Stimulated activated naive CD8-positive, alpha-beta T cell treated with anti-CD3 and anti-CD28 coated beads, Interleukin-15, amount 100 ng/mL, for 72 hours (primary cell): Measurements from ENCODE around the gene BYSL.

ENCODE experiments used
- ATAC-seq: fragments of 150-1000 bp; cut with Tn5 transposase; 2 replicates; pipeline ENCODE4 v1.10.0; 2021; ENCODE audit warnings: mild to moderate bottlenecking, moderate library complexity
- DNase-seq, 2 donors: peaks; one replicate each; pipeline ENCODE4 v3.0.0; 2021 to 2022
- H3K27ac Mint-ChIP-seq, 2 donors: one replicate each; pipeline ENCODE4 v1.8.0; 2022; ENCODE audit warnings: mild to moderate bottlenecking in 2 of 2, mixed read lengths in 2 of 2, moderate library complexity in 2 of 2
- H3K27me3 Mint-ChIP-seq: one replicate; pipeline ENCODE4 v1.8.0; 2022; ENCODE audit warnings: mixed read lengths
- H3K4me1 Mint-ChIP-seq: one replicate; pipeline ENCODE4 v1.8.0; 2022; ENCODE audit warnings: mild to moderate bottlenecking, mixed read lengths
- H3K4me3 Mint-ChIP-seq, 2 donors: one replicate each; pipeline ENCODE4 v1.8.0; 2022; ENCODE audit warnings: mild to moderate bottlenecking in 2 of 2, mixed read lengths in 2 of 2, moderate library complexity in 1 of 2
- H3K9me3 Mint-ChIP-seq, 2 donors: one replicate each; pipeline ENCODE4 v1.8.0; 2022; ENCODE audit warnings: mixed read lengths in 2 of 2

Gene BYSL, protein sequence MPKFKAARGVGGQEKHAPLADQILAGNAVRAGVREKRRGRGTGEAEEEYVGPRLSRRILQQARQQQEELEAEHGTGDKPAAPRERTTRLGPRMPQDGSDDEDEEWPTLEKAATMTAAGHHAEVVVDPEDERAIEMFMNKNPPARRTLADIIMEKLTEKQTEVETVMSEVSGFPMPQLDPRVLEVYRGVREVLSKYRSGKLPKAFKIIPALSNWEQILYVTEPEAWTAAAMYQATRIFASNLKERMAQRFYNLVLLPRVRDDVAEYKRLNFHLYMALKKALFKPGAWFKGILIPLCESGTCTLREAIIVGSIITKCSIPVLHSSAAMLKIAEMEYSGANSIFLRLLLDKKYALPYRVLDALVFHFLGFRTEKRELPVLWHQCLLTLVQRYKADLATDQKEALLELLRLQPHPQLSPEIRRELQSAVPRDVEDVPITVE

DNA sequence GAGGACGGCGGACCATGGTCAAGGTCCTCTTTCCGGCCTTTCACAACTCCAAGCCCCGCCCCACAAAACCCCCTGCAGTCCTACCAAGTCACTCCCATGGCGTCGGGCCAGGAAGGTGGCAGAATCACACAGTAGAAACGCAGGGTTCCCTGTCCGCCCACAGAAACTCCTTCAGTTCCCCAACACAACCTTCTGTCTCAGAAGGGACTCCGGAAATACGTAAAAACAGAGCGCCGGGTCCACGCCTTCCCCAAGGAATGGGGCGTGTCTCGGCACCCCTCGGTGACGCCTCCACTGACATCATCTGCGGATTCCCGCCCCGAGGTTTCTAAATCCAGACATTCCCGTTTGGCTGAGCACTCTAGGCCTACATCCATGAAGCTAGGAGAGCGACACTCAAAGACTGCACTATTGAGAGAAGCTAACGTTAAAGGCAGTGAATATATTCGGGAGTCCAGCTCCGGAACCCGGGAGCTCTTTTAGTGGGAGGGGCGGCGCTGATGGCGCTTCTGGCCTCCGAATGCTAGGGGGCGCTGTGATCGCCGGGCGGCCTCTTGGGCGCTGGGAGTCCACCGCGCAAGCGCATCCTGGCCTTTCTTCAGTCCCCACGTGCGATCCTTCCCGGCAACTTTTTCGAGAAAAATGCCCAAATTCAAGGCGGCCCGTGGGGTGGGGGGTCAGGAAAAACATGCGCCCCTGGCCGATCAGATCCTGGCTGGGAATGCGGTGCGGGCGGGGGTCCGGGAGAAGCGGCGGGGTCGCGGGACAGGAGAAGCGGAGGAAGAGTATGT lies at the start of gene BYSL, which contains the start of gene MED20:
TSS of gene BYSL (plus strand) at position 579 of the 791 bp plus-strand sequence. CDS start at position 643, 64 bp downstream.
TSS of gene MED20 (minus strand) at position 219 of the 791 bp plus-strand sequence. CDS start at position 98, 121 bp downstream.
- Mint-ChIP-seq H3K4me3 (peak within 1 kb of the TSS; percentile 97 to 100), H3K27me3 (no peaks in the 10 kb centered on the region), H3K9me3 (no peaks in the 10 kb centered on the region), H3K4me1 (peaks cover 58% of the 10 kb centered on the region), H3K27ac (peak within 1 kb of the TSS; percentile 99)
- DNase-seq = peak; percentile 94 to 95
- ATAC-seq = peak; percentile 95

DNA sequence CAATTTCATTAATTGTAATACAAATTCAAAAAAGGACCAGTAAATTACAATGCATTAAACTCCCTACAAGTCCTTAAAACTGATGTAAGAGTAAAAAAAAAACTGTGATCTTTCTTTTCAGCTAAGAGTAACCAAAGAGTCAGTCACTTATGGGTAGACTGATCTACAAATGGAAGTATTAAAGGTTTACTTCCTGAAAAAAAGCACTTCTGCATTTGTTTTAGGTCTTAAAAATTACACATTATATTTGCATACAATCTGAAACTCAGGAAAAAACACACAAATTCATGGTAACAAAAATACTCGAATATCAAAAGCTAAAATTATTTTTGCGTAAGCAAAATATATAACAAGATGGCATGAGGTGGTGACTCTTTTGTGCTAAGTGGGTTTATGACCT lies 49.6 kb upstream of the BYSL start:
- ATAC-seq (no peak), DNase-seq (no peak)
- H3K4me1 Mint-ChIP-seq = no peaks in the 10 kb centered on the region
- H3K27me3 Mint-ChIP-seq = no peaks in the 10 kb centered on the region
- no peak overlapping the region for H3K27ac Mint-ChIP-seq
- H3K4me3 Mint-ChIP-seq = no peak overlapping the region
- H3K9me3 Mint-ChIP-seq = no peaks in the 10 kb centered on the region

DNA sequence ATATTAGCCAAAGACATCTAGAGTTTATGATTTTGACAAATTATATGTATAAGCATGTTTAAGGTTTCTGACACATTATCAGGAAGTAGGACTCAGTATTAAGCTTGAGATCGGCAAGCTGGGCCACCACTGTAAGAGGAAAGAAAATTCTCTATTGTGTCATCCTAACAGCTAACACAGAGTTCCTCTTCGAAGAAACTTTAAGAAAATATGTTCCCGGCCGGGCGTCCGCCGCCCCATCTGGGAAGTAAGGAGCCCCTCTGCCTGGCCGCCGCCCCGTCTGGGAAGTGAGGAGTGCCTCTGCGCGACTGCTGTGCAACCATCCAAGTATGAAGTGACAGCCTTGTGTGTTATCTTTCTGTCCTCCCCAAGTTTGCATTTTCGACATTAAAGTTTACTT lies 49.2 kb upstream of the BYSL start:
- H3K27me3 Mint-ChIP-seq = no peaks in the 10 kb centered on the region
- ATAC-seq (no peak), DNase-seq (no peak)
- H3K4me1 Mint-ChIP-seq = no peaks in the 10 kb centered on the region
- no peak overlapping the region for H3K27ac Mint-ChIP-seq
- H3K9me3 Mint-ChIP-seq = no peaks in the 10 kb centered on the region
- no peak overlapping the region for H3K4me3 Mint-ChIP-seq

DNA sequence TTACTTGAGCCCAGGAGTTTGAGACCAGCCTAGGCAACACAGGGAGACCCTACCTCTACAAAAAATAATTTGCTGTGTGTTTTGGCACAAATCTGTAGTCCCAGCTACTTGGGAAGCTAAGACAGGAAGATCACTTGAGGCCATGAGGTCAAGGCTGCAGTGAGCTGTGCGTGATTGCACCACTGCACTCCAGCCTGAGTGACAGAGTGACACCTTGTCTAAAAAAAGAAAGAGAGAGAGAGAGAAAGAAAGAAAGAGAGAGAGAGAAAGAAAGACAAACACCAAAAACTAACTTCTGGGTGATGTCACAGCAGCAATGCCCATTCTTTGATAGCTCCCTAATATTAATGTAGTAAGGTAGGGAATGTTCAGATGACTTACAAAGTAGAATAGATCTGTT lies 46.6 kb upstream of the BYSL start:
- Mint-ChIP-seq H3K9me3 (no peaks in the 10 kb centered on the region), H3K4me1 (no peaks in the 10 kb centered on the region), H3K27me3 (no peaks in the 10 kb centered on the region), H3K27ac (no peak overlapping the region), H3K4me3 (no peak overlapping the region)
- DNase-seq = no peak
- ATAC-seq = no peak

DNA sequence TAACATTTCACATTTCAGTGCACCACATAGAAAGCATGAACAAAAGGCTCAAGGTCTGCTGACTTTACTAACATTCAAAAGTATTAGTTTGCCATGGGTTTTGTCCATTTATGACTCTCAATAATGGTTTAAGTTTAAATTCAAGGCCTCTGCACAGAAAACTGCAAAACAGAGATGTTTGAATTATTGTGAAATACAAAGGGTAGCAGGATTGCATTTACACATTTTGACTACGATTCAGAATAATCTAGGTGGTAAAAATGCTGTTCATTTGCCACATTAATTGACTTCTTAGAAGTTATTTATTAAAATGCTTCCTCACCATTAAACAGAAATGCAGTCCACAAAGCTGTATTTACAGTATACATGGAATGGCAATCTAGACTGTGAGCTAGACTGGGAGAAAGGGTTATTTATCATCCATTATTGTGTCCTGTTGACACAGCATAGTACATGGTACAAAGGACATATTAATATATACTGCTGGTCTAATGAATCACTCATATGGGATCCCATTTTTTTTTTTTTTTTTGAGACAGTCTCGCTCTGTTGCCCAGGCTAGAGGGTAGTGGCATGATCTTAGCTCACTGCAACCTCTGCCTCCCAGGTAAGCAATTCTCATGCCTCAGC lies 44.1 kb upstream of the BYSL start:
- Mint-ChIP-seq H3K27ac (no peak overlapping the region), H3K4me3 (no peak overlapping the region), H3K9me3 (no peaks in the 10 kb centered on the region), H3K4me1 (no peaks in the 10 kb centered on the region), H3K27me3 (no peaks in the 10 kb centered on the region)
- no peak for ATAC-seq
- DNase-seq = no peak

DNA sequence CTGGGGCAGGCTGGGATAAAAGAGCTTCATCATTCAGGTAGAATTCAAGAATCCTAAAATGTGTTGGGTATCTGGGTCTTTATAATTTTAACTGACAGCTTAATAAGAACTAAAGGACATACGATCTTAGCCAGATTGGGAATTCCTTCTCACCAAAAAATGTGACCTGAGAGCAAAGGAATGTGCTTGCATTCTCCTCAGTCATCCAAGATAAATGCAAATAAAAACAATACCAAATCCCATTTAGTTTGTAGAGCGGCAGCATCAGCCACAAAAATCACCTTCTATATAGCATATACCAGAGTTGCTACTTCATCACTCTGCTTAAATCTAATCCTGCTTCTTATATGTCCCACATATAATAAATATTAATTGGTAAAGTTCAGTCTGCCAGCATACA lies 43.1 kb upstream of the BYSL start:
- Mint-ChIP-seq H3K27me3 (no peaks in the 10 kb centered on the region), H3K9me3 (no peaks in the 10 kb centered on the region), H3K4me3 (no peak overlapping the region), H3K4me1 (no peaks in the 10 kb centered on the region), H3K27ac (no peak overlapping the region)
- no peak for DNase-seq
- ATAC-seq = no peak

DNA sequence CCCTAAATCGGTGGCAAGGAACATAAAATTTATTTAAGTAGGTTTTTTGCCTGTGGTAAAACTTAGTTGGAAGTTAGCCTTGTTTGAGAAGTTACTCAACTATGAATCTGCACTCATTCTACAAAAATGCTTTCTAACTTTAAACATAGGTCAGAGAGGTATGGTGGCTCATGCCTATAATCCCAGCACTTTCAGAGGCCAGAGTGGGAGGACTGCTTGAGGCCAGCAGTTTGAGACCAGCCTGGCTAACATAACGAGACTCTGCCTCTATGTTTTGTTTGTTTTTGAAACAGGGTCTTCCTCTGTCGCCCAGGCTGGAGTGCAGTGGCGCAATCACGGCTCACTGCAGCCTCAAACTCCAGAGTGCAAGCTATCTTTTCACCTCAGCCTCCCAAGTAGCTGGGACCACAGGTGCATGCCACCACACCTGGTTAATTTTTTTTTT lies 42.3 kb upstream of the BYSL start:
- no peak for DNase-seq
- no peak for ATAC-seq
- no peaks in the 10 kb centered on the region for H3K4me1 Mint-ChIP-seq
- H3K9me3 Mint-ChIP-seq = no peaks in the 10 kb centered on the region
- H3K27me3 Mint-ChIP-seq = no peaks in the 10 kb centered on the region
- H3K4me3 Mint-ChIP-seq = no peak overlapping the region
- no peak overlapping the region for H3K27ac Mint-ChIP-seq

DNA sequence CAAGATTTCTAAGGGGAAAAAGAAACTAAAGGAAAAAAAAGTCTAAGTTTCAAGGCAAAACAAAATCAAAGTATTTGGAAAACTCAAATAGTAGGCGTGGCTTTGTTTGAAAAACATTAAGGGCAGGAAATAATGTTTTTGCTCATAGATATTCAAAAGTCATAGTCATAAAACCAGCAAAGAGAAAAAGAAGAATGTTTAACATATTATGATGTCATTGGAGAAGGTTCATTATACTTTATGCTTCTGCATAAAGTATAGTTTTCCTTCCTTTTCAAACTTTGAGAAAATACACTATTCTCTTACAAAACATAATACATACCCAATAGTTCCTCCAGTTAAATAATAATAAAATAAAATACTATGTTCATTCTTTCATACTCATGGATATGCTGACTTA lies 39.8 kb upstream of the BYSL start:
- DNase-seq = no peak

DNA sequence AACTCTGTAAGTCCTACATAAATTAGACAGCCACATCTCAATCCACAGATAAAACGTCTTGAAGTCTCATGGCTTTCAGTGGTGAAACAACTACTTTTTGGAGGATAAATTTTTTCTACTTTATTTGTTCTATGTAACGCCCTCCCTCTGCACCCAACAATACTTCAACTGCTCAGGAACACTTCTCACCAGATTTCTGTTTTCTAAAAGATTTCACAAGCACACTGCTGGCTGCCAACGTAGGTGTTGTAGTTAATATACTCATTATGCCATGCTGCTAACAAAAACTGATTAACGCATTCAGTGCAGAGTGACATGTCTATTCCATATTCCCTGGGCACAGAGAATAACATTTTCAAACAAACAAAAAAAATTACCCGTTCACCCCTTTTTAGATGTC lies 36.3 kb upstream of the BYSL start:
- Mint-ChIP-seq H3K4me1 (no peaks in the 10 kb centered on the region), H3K4me3 (no peak overlapping the region), H3K9me3 (no peaks in the 10 kb centered on the region), H3K27ac (no peak overlapping the region), H3K27me3 (no peaks in the 10 kb centered on the region)
- ATAC-seq = no peak
- no peak for DNase-seq

More for the DNA sequence above, 39.8 kb upstream of the BYSL start:
- Mint-ChIP-seq H3K4me1 (no peaks in the 10 kb centered on the region), H3K27ac (no peak overlapping the region), H3K27me3 (no peaks in the 10 kb centered on the region), H3K9me3 (no peaks in the 10 kb centered on the region), H3K4me3 (no peak overlapping the region)
- ATAC-seq = no peak

DNA sequence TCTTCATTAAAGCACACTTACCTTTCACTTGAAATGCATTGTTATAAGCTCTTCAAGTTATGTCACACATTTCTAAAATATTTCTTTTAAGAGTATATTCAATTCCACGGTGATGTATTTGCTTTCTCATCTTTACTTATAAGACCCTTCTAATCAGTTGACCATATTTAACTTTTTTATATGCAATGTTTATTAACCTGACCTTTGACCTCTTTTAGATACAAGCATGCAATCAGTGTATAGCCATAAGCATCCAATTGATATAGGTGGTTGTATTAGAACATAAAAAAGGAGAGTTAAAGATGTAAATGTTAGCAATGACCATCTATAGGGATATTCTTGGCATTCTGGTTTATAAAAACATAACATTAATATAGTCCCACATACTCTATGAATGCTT lies 35.4 kb upstream of the BYSL start:
- Mint-ChIP-seq H3K9me3 (no peaks in the 10 kb centered on the region), H3K4me3 (no peak overlapping the region), H3K4me1 (no peaks in the 10 kb centered on the region), H3K27me3 (no peaks in the 10 kb centered on the region), H3K27ac (no peak overlapping the region)
- DNase-seq (no peak), ATAC-seq (no peak)

DNA sequence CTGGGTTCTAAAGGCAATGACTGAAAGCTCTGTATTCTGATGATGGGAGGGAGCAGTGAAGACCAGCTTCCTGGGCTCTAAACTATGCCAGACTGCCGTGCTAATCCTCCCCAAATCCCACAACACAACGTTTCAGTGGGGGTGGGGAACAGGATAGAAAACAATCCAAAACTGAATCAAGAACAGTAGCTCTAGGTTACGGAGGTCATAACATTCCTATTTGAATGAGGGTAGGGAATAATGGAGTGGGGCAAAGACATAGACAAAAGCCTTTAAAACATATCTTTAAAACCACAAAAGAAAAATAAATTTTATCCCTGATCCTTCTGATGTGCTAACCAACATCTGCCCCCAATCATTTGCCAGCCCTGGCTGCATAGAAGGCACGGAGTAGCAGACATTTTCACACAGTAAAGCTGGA lies 34.0 kb upstream of the BYSL start:
- H3K4me3 Mint-ChIP-seq = no peak overlapping the region
- no peak for ATAC-seq

DNA sequence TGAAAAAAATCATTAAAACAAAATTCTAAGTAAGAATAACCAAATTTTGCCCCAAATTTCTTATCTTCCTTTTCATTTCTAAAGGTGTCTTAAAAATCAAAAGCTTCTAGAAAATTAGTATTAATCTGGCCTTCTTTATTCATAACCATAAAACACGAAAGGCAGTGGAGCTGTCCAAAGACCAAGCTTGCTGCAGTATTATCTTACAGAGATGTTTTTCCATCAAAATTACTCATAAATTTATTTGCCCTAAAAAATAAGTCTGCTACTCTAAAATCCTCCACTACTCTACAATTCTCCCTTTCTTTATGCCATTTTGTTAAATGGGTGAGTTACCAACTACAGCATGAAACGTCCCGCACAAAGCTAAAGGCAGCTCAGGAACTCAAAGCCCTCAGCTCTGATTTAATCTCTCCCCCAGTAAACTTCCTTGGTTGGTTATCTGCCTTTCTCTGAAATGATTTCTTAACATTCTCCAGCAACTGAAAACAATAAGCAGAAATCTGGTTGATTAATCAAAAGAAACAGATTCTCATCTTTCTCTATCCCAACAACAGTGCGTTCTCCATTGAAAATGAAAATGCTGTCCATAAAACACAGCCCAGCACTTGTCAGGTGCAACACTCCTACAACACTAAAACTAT lies 28.3 kb upstream of the BYSL start:
- Mint-ChIP-seq H3K27me3 (no peaks in the 10 kb centered on the region), H3K9me3 (no peaks in the 10 kb centered on the region), H3K27ac (no peak overlapping the region), H3K4me3 (no peak overlapping the region), H3K4me1 (peaks cover 15% of the 10 kb centered on the region)
- ATAC-seq (no peak), DNase-seq (no peak)

More for the DNA sequence above, 34.0 kb upstream of the BYSL start:
- no peak overlapping the region for H3K27ac Mint-ChIP-seq
- DNase-seq = no peak
- no peaks in the 10 kb centered on the region for H3K27me3 Mint-ChIP-seq
- H3K4me1 Mint-ChIP-seq = no peaks in the 10 kb centered on the region
- no peaks in the 10 kb centered on the region for H3K9me3 Mint-ChIP-seq

DNA sequence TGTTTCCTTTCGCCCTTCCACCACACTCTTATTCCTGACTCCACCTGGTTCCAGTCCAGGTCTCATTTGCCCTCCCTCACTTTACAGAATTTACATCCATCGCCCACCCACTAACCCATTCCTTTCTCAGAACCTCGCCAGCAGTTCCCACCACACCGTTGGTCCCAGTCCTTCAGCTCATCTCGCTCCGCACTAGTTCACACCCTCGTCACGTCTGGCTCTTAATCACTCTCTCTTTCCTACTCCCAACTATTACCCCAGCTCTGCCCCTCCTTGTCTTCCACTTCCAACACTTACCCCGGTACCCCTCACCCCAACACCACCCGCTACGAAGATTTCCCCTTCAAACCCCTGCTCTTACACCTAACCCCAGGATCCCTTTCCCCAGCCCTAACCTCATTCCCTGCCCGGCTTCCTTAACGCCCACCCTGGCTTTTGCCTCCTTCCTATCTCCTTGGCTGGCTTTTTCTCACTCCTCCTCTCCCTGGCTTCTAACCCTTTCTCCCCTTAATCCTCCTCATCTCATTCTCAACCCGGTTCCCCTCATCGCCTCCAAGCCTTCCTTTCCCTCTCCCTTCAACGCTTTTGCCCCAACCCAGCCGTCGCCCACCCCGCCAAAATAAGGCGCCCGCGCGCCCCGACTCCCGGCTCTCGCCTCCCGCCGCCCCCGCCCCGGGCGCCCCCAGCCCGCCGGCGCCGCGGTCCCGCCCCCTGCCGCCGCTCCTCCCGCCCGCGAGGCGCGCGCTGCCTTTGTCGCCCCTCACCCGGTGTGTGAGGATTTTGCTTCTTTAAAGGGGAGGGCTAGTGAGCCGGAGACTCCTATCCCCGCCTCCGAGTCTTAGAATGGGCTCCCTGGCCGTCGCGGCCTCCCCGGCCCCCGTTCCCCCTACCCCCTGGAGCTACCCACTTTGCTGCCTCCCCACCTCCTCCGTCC lies 26.7 kb upstream of the BYSL start:
- no peaks in the 10 kb centered on the region for H3K9me3 Mint-ChIP-seq
- peak; percentile 44 for ATAC-seq
- no peak overlapping the region for H3K4me3 Mint-ChIP-seq
- H3K4me1 Mint-ChIP-seq = peaks cover 15% of the 10 kb centered on the region
- H3K27me3 Mint-ChIP-seq = no peaks in the 10 kb centered on the region
- peak in 1 of 2 donors; percentile 2 for DNase-seq
- H3K27ac Mint-ChIP-seq = peak overlapping the region in 1 of 2 donors; percentile 98
